Transverse colon (tissue), 4 donors: ENCODE results near the gene IBA57. TPM values are rescaled to one million over a fixed set of nuclear protein-coding genes. Genes with fewer than 3 reads are reported as not detected.
"Not testable (repeated sequence)": the region's sequence is repeated elsewhere in the genome, so short reads cannot be mapped to it uniquely, and the experiment has no call there.

Source experiments
- DNase-seq: peaks from one replicate; pipeline ENCODE4 v3.0.0-alpha.2; 2019
- H3K27ac ChIP-seq, 4 donors: fragments of 200-600 bp; sonication (generic); 2 replicates each; pipeline ENCODE4 v1.5.1; 2016 to 2018; ENCODE audit warnings: inconsistent platforms in 4 of 4
- H3K27me3 ChIP-seq: fragments of 200-600 bp; sonication (generic); 2 replicates; pipeline ENCODE4 v1.5.1; 2017; ENCODE audit warnings: inconsistent platforms
- H3K36me3 ChIP-seq, 4 donors: fragments of 200-600 bp; sonication (generic); 2 replicates each; pipeline ENCODE4 v1.5.1; 2017 to 2019; ENCODE audit warnings: inconsistent platforms in 4 of 4
- H3K4me1 ChIP-seq, 4 donors: fragments of 200-600 bp; sonication (generic); 2 replicates each; pipeline ENCODE4 v1.5.1; 2017 to 2020; ENCODE audit warnings: inconsistent platforms in 4 of 4
- H3K4me3 ChIP-seq, 4 donors: fragments of 200-600 bp; sonication (generic); 1 replicate in 1 of 4; 2 replicates in 3 of 4; pipeline versions ENCODE4 v1.5.1 to v1.6.1; 2017 to 2019; ENCODE audit warnings: inconsistent platforms in 4 of 4
- H3K9me3 ChIP-seq, 2 donors: fragments of 200-600 bp; sonication (generic); 2 replicates each; pipeline ENCODE4 v1.5.1; 2017 to 2019; ENCODE audit warnings: inconsistent platforms in 2 of 2
- CTCF ChIP-seq, 5 experiments: fragments of 200-600 bp in 3 of 5; fragments of 450-650 bp in 2 of 5; sonication (generic) in 3 of 5; IDR thresholded peaks; 1 replicate in 2 of 5; 2 replicates in 3 of 5; pipeline ENCODE4 v1.5.1; 2016 to 2017; ENCODE audit warnings: antibody characterized with exemption in 5 of 5, inconsistent platforms in 3 of 5, mild to moderate bottlenecking in 2 of 5, moderate library complexity in 1 of 5
- EP300 ChIP-seq: sonication (generic); formaldehyde crosslinking; IDR thresholded peaks from one replicate; pipeline ENCODE4 v1.6.1; 2017; ENCODE audit warnings: antibody characterized with exemption, low read depth
- POLR2A ChIP-seq: fragments of 450-650 bp; IDR thresholded peaks from one replicate; pipeline ENCODE4 v1.6.1; 2016; ENCODE audit warnings: antibody characterized with exemption, mild to moderate bottlenecking, moderate library complexity
- POLR2AphosphoS5 ChIP-seq, 3 donors: sonication (generic); formaldehyde crosslinking; IDR thresholded peaks; one replicate each; pipeline ENCODE4 v1.6.1; 2016; ENCODE audit warnings: antibody characterized with exemption in 3 of 3
- WGBS, 2 donors: methylation state at CpG; one replicate each; pipeline ENCODE4 v1.1.5; 2018; ENCODE audit warnings: low coverage in 1 of 2; 5-methylcytosine and 5-hydroxymethylcytosine counted together
- in situ Hi-C, 4 donors: fragments of 200-750 bp; cut with MboI; loops; one replicate each; pipeline versions ENCODE4 v1.15.0 to v1.15.1; 2017; ENCODE audit warnings: low sequenced_read_pairs in 3 of 4, low pct_ligation_motif_present in 1 of 4, low pct_unique_long_range_greater_than_20kb in 1 of 4
- intact Hi-C: fragments of 100-400 bp; cut with DNase I; formaldehyde crosslinking; loops from one replicate; pipeline ENCODE4 v1.15.1; 2023; ENCODE audit warnings: low total_unique reads
- total RNA-seq, 4 donors: library from RNA; depleted of rRNA; stranded (reverse); fragments of >200 nt; gene quantifications; one replicate each; pipeline ENCODE4 v1.1.0, GENCODE V29; 2016

Gene IBA57
- total RNA-seq, 4 donors from 2014 or later = 7.5 to 13.5 (median 10.4) TPM

- intact Hi-C loops = no loop called here
Observed at GRCh38 chr1:228169345-228169744, 3.7 kb downstream of the IBA57 start.

GRCh38 chr1:228170666-228171065 lies 5.1 kb downstream of the IBA57 start:
- intact Hi-C loops (no loop called here), in situ Hi-C loops (loop anchor here in 1 of 4 donors (10.0 kb wide), 1 partner anchor 46 kb away; no protein-coding TSS in a partner anchor)
- Histone ChIP-seq H3K9me3 (no peaks in the 10 kb centered on the region), H3K4me1 (peaks cover 4 to 13% (median 8%) of the 10 kb centered on the region in 4 donors), H3K27me3 (no peaks in the 10 kb centered on the region), H3K36me3 (no peaks in the 10 kb centered on the region), H3K27ac (no peak overlapping the region), H3K4me3 (no peak overlapping the region)
- WGBS, 2 donors = 76 to 90% methylated on average over 4 to 6 of the region's 7 CpGs
- DNase-seq = no peak
- no peak for TF ChIP-seq EP300
- TF ChIP-seq POLR2A = no peak
- no peak for TF ChIP-seq POLR2AphosphoS5 (IDR thresholded peaks at IDR 0.05)
- TF ChIP-seq CTCF (IDR thresholded peaks at IDR 0.05) = no peak

More at GRCh38 chr1:228169345-228169744, 3.7 kb downstream of the IBA57 start:
- 86 to 100% methylated on average over 1 to 2 of the region's 2 CpGs for WGBS, 2 donors
- H3K9me3 ChIP-seq = no peaks in the 10 kb centered on the region
- no peak overlapping the region for H3K27ac ChIP-seq
- no peak overlapping the region for H3K4me3 ChIP-seq
- TF ChIP-seq POLR2A (no peak), POLR2AphosphoS5 (IDR thresholded peaks at IDR 0.05) (no peak), CTCF (IDR thresholded peaks at IDR 0.05) (no peak), EP300 (no peak)
- H3K27me3 ChIP-seq = no peaks in the 10 kb centered on the region
- peaks cover 4 to 20% (median 13%) of the 10 kb centered on the region in 4 donors for H3K4me1 ChIP-seq
- no peaks in the 10 kb centered on the region for H3K36me3 ChIP-seq
- in situ Hi-C loops = no loop called here
- DNase-seq = no peak

GRCh38 chr1:228171221-228171891 lies 5.8 kb downstream of the IBA57 start:
- intact Hi-C loops = no loop called here
- H3K4me1 ChIP-seq = peaks cover 4 to 11% (median 7%) of the 10 kb centered on the region in 4 donors
- H3K4me3 ChIP-seq = no peak overlapping the region
- no peak overlapping the region for H3K27ac ChIP-seq
- in situ Hi-C loops = loop anchor here in 1 of 4 donors (10.0 kb wide), 1 partner anchor 47 kb away; no protein-coding TSS in a partner anchor
- no peaks in the 10 kb centered on the region for H3K27me3 ChIP-seq
- DNase-seq = no peak
- 72 to 77% methylated on average over 5 to 7 of the region's 10 CpGs for WGBS, 2 donors
- H3K36me3 ChIP-seq = no peaks in the 10 kb centered on the region
- TF ChIP-seq POLR2AphosphoS5 (IDR thresholded peaks at IDR 0.05) (no peak), CTCF (IDR thresholded peaks at IDR 0.05) (no peak), POLR2A (no peak), EP300 (no peak)
- H3K9me3 ChIP-seq = no peaks in the 10 kb centered on the region

- H3K9me3 ChIP-seq = no peaks in the 10 kb centered on the region
- 40 to 94% methylated on average over 1 to 21 of the region's 21 CpGs for WGBS, 2 donors
- in situ Hi-C loops = loop anchor here in 1 of 4 donors (10.0 kb wide), 1 partner anchor 48 kb away; no protein-coding TSS in a partner anchor
- H3K27me3 ChIP-seq = no peaks in the 10 kb centered on the region
- no peak overlapping the region for H3K4me3 ChIP-seq
- intact Hi-C loops = no loop called here
- H3K27ac ChIP-seq = no peak overlapping the region
- no peaks in the 10 kb centered on the region for H3K36me3 ChIP-seq
- no peak for DNase-seq
- TF ChIP-seq CTCF (IDR thresholded peaks at IDR 0.05) (no peak), POLR2AphosphoS5 (IDR thresholded peaks at IDR 0.05) (no peak), EP300 (no peak), POLR2A (no peak)
- peaks cover 0 to 4% (median under 1%) of the 10 kb centered on the region in 4 donors for H3K4me1 ChIP-seq
Observed at GRCh38 chr1:228172591-228173527, 7.3 kb downstream of the IBA57 start.

GRCh38 chr1:228173528-228174481 lies 8.2 kb downstream of the IBA57 start:
- WGBS, 2 donors = 91 to 93% methylated on average over 6 to 23 of the region's 69 CpGs
- intact Hi-C loops, H3K27me3 ChIP-seq, H3K4me1 ChIP-seq, DNase-seq, H3K9me3 ChIP-seq, H3K36me3 ChIP-seq, H3K4me3 ChIP-seq: not testable (repeated sequence)
- H3K27ac ChIP-seq = peak overlapping the region in 1 of 4 donors; percentile 59
- in situ Hi-C loops = loop anchor here in 1 of 4 donors (10.0 kb wide), 1 partner anchor 49 kb away; no protein-coding TSS in a partner anchor
